ENCODE data around the gene MSANTD3.
"Not testable (repeated sequence)": the region's sequence is repeated elsewhere in the genome, so short reads cannot be mapped to it uniquely, and the experiment has no call there.

GRCh38 chr9:100440487-100440886 lies 13.5 kb downstream of the MSANTD3 start:
- TF ChIP-seq POLR2A, CTCF (IDR thresholded peaks at IDR 0.05): not testable (repeated sequence)
